Measurements from ENCODE around the gene PRKAA2.

DNA sequence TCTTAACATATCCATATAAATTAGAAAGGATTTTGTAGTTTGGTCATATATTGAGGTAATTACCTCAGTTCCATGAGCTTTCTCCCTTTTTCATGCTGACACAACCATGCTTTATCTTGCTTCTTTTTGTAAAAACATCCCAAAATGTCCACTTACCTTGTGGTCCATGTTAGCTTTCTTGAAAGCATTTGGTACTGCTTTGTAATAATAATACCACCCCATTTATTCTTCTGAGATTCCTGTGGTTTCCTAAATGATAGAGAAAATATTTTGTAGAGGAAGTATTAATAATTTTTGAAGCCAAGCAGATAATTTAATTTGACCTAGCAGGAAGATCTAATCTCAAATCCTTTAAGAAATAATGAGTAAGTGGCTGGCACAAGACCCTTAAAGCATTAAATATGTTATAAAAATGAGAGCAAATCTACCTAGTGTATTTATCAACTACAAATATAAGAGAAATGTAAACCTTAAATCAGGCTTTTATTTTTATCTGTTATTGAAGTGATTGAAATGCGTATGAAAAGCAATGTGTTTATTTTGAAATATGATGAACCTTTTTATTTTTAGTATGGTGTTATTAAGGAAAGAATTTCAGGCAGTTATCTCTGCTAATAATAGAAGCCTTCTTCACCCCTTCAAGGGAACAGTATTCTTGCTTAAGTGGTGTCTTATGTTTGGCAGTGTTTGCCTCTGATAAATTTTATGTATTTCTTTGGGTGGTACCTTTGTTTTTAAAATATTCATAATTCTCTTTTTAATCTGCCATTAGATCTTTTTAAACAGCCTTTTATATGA, 9.2 kb downstream of the PRKAA2 start:
- TF ChIP-seq, protein P1, sequence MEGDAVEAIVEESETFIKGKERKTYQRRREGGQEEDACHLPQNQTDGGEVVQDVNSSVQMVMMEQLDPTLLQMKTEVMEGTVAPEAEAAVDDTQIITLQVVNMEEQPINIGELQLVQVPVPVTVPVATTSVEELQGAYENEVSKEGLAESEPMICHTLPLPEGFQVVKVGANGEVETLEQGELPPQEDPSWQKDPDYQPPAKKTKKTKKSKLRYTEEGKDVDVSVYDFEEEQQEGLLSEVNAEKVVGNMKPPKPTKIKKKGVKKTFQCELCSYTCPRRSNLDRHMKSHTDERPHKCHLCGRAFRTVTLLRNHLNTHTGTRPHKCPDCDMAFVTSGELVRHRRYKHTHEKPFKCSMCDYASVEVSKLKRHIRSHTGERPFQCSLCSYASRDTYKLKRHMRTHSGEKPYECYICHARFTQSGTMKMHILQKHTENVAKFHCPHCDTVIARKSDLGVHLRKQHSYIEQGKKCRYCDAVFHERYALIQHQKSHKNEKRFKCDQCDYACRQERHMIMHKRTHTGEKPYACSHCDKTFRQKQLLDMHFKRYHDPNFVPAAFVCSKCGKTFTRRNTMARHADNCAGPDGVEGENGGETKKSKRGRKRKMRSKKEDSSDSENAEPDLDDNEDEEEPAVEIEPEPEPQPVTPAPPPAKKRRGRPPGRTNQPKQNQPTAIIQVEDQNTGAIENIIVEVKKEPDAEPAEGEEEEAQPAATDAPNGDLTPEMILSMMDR (IDR thresholded peaks at IDR 0.05), result no peak
- no peak for TF ChIP-seq TP53 (CRISPR knock-in tag; IDR thresholded peaks at IDR 0.05)
